HEK293 (cell line): ENCODE data around the gene LETM1.

Source experiments
- CTCF ChIA-PET: fragments of 350-600 bp; formaldehyde crosslinking; extraction: SDS; loops from one replicate; lab custom pipeline; 2021; ENCODE audit warnings: antibody characterized with exemption; lab: Yijun Ruan, JAX
- POLR2A ChIA-PET: fragments of 300-600 bp; formaldehyde crosslinking; extraction: SDS; loops from one replicate; lab custom pipeline; 2020; ENCODE audit warnings: antibody characterized with exemption, inconsistent platforms; lab: Yijun Ruan, JAX
- H3K27ac ChIP-seq: fragments of 200-500 bp; sonication (Bioruptor generic); 2 replicates; pipeline ENCODE4 v1.5.1; 2014; ENCODE audit warnings: low read depth, low read length, control low read depth, inconsistent platforms; ENCODE audit errors: extremely low read depth
- H3K36me3 ChIP-seq, 2 experiments: fragments of 200-500 bp in 1 of 2; sonication (Bioruptor generic) in 1 of 2; 1 replicate in 1 of 2; 2 replicates in 1 of 2; pipeline ENCODE4 v1.5.1; 2014 to 2017; ENCODE audit warnings: inconsistent platforms in 2 of 2, low read length in 2 of 2; ENCODE audit not compliant: control insufficient read depth in 2 of 2, insufficient read depth in 1 of 2
- H3K4me1 ChIP-seq: fragments of 200-500 bp; sonication (Bioruptor generic); 2 replicates; pipeline ENCODE4 v1.5.1; 2014; ENCODE audit warnings: mild to moderate bottlenecking, low read length, inconsistent platforms; ENCODE audit not compliant: control insufficient read depth, insufficient read depth
- H3K4me3 ChIP-seq: 2 replicates; pipeline ENCODE4 v1.5.1; 2011; ENCODE audit warnings: low read depth, mild to moderate bottlenecking, control low read depth, low read length, moderate library complexity
- H3K9me3 ChIP-seq: fragments of 200-500 bp; sonication (Bioruptor generic); 2 replicates; pipeline ENCODE4 v1.5.1; 2014; ENCODE audit warnings: low read depth, low read length, inconsistent platforms; ENCODE audit not compliant: control insufficient read depth, insufficient read depth
- BCL11A ChIP-seq: fragments of 450-650 bp; formaldehyde crosslinking; IDR thresholded peaks from 2 replicates; pipeline ENCODE4 v1.5.1; 2016; ENCODE audit warnings: low read depth, missing biosample characterization, missing genetic modification characterization
- GLI2 ChIP-seq: fragments of 450-650 bp; formaldehyde crosslinking; IDR thresholded peaks from 2 replicates; pipeline ENCODE4; 2017; ENCODE audit warnings: missing biosample characterization, missing genetic modification characterization, low read depth, borderline replicate concordance
- GLIS1 ChIP-seq: fragments of 450-650 bp; formaldehyde crosslinking; IDR thresholded peaks from 2 replicates; pipeline ENCODE4 v1.5.1; 2016; ENCODE audit warnings: missing biosample characterization, missing genetic modification characterization
- GLIS2 ChIP-seq: fragments of 450-650 bp; formaldehyde crosslinking; IDR thresholded peaks from 2 replicates; pipeline ENCODE4 v1.5.1; 2016; ENCODE audit warnings: missing biosample characterization, missing genetic modification characterization
- KLF7 ChIP-seq: fragments of 450-650 bp; formaldehyde crosslinking; IDR thresholded peaks from 2 replicates; pipeline ENCODE4 v1.5.1; 2016; ENCODE audit warnings: missing biosample characterization, missing genetic modification characterization, borderline replicate concordance
- MEIS1 ChIP-seq: sonication (generic); formaldehyde crosslinking; IDR thresholded peaks from 2 replicates; pipeline ENCODE4 v1.8.1; 2022; ENCODE audit warnings: missing genetic modification reagents, mild to moderate bottlenecking, borderline replicate concordance
- MYNN ChIP-seq: fragments of 450-650 bp; formaldehyde crosslinking; IDR thresholded peaks from 2 replicates; pipeline ENCODE4 v1.5.1; 2016; ENCODE audit warnings: missing biosample characterization, missing genetic modification characterization, borderline replicate concordance
- PRDM1 ChIP-seq: fragments of 450-650 bp; formaldehyde crosslinking; IDR thresholded peaks from 2 replicates; pipeline ENCODE4; 2016; ENCODE audit warnings: missing biosample characterization, missing genetic modification characterization
- SETDB1 ChIP-seq: IDR thresholded peaks from one replicate; pipeline ENCODE4 v1.6.1; 2017; ENCODE audit warnings: mild to moderate bottlenecking, low read length, moderate library complexity, mixed read lengths; ENCODE audit not compliant: insufficient read length
- SP3 ChIP-seq: fragments of 450-650 bp; formaldehyde crosslinking; IDR thresholded peaks from 2 replicates; pipeline ENCODE4 v1.5.1; 2016; ENCODE audit warnings: missing biosample characterization, missing genetic modification characterization
- ZFHX2 ChIP-seq: fragments of 450-650 bp; formaldehyde crosslinking; conservative IDR thresholded peaks from 2 replicates; pipeline ENCODE4 v1.5.1; 2016; ENCODE audit warnings: missing biosample characterization, missing genetic modification characterization
- ZFP69B ChIP-seq: fragments of 450-650 bp; formaldehyde crosslinking; IDR thresholded peaks from 2 replicates; pipeline ENCODE4 v1.5.1; 2016; ENCODE audit warnings: missing biosample characterization, missing genetic modification characterization
- ZNF10 ChIP-seq: fragments of 450-650 bp; formaldehyde crosslinking; IDR thresholded peaks from 2 replicates; pipeline ENCODE4 v1.5.1; 2017; ENCODE audit warnings: missing biosample characterization, missing genetic modification characterization
- ZNF133 ChIP-seq: fragments of 450-650 bp; formaldehyde crosslinking; IDR thresholded peaks from 2 replicates; pipeline ENCODE4 v1.5.1; 2016; ENCODE audit warnings: missing biosample characterization, missing genetic modification characterization
- ZNF214 ChIP-seq: fragments of 450-650 bp; formaldehyde crosslinking; IDR thresholded peaks from 2 replicates; pipeline ENCODE4 v1.5.1; 2017; ENCODE audit warnings: missing biosample characterization, mild to moderate bottlenecking, missing genetic modification characterization, borderline replicate concordance
- ZNF335 ChIP-seq: fragments of 450-650 bp; formaldehyde crosslinking; conservative IDR thresholded peaks from 2 replicates; pipeline ENCODE4 v1.5.1; 2016; ENCODE audit warnings: missing biosample characterization, missing genetic modification characterization
- ZNF501 ChIP-seq: fragments of 450-650 bp; formaldehyde crosslinking; IDR thresholded peaks from 2 replicates; pipeline ENCODE4 v1.5.1; 2016; ENCODE audit warnings: missing biosample characterization, missing genetic modification characterization
- ZNF521 ChIP-seq: fragments of 450-650 bp; formaldehyde crosslinking; IDR thresholded peaks from 2 replicates; pipeline ENCODE4 v1.5.1; 2017; ENCODE audit warnings: missing biosample characterization, mild to moderate bottlenecking, missing genetic modification characterization
- ZNF560 ChIP-seq: fragments of 450-650 bp; formaldehyde crosslinking; IDR thresholded peaks from 2 replicates; pipeline ENCODE4 v1.5.1; 2017; ENCODE audit warnings: missing biosample characterization, missing genetic modification characterization, borderline replicate concordance
- ZNF624 ChIP-seq: fragments of 450-650 bp; formaldehyde crosslinking; IDR thresholded peaks from 2 replicates; pipeline ENCODE4 v1.5.1; 2017; ENCODE audit warnings: missing biosample characterization, missing genetic modification characterization
- ZNF664 ChIP-seq: fragments of 450-650 bp; formaldehyde crosslinking; IDR thresholded peaks from 2 replicates; pipeline ENCODE4 v1.5.1; 2016; ENCODE audit warnings: missing biosample characterization, missing genetic modification characterization
- ZNF785 ChIP-seq: fragments of 450-650 bp; formaldehyde crosslinking; IDR thresholded peaks from 2 replicates; pipeline ENCODE4 v1.5.1; 2016; ENCODE audit warnings: missing biosample characterization, missing genetic modification characterization
- TF ChIP-seq, protein P1 (sequence below): fragments of 450-650 bp; formaldehyde crosslinking; IDR thresholded peaks from 2 replicates; pipeline ENCODE4 v1.5.1; 2016; ENCODE audit warnings: missing biosample characterization, missing genetic modification characterization
- TF ChIP-seq, protein P2 (sequence below): fragments of 450-650 bp; formaldehyde crosslinking; IDR thresholded peaks from 2 replicates; pipeline ENCODE4 v1.5.1; 2016; ENCODE audit warnings: missing biosample characterization, missing genetic modification characterization
- TF ChIP-seq, protein P3 (sequence below): fragments of 450-650 bp; formaldehyde crosslinking; IDR thresholded peaks from 2 replicates; pipeline ENCODE4 v1.5.1; 2016; ENCODE audit warnings: missing biosample characterization, missing genetic modification characterization
- TF ChIP-seq, protein P4 (sequence below): fragments of 450-650 bp; formaldehyde crosslinking; IDR thresholded peaks from 2 replicates; pipeline ENCODE4 v1.5.1; 2016; ENCODE audit warnings: missing biosample characterization, missing genetic modification characterization
- TF ChIP-seq, protein P5 (sequence below): fragments of 450-650 bp; IDR thresholded peaks from 2 replicates; pipeline ENCODE4 v1.5.1; 2018; ENCODE audit warnings: missing biosample characterization, missing genetic modification characterization

Gene LETM1

DNA sequence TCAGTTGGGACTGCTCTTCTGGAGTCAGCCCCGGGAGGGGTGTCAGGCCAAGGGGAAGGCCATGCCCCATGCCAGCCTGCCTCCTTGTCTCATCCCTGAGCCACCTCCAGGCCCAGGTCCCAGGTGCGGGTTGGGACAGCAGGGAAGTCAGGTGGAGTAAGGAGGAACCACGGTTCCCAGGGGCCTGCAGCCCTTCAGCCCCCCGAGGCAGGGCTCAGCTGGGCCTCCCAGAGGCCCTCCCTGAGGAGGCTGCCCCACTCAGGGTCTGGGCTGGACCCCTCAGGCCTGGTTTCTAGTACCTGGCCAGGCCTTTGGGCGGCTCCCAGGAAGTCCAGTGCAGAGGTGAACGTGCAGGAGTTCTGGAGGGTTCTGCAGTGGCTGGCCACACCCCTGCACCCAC, 86.3 kb downstream of the LETM1 start:
- Histone ChIP-seq H3K36me3 (no peaks in the 10 kb centered on the region), H3K27ac (no peak overlapping the region), H3K4me3 (no peak overlapping the region), H3K9me3 (no peaks in the 10 kb centered on the region), H3K4me1 (no peaks in the 10 kb centered on the region)
- ChIA-PET CTCF (interaction anchor here (0.6 kb wide), 1 partner anchor 305 kb away, joined by 5 read pairs; no protein-coding TSS in a partner anchor), POLR2A (no interaction called here)
- TF ChIP-seq ZNF214 (tag by site-specific recombination), result no peak
- TF ChIP-seq, protein P1, sequence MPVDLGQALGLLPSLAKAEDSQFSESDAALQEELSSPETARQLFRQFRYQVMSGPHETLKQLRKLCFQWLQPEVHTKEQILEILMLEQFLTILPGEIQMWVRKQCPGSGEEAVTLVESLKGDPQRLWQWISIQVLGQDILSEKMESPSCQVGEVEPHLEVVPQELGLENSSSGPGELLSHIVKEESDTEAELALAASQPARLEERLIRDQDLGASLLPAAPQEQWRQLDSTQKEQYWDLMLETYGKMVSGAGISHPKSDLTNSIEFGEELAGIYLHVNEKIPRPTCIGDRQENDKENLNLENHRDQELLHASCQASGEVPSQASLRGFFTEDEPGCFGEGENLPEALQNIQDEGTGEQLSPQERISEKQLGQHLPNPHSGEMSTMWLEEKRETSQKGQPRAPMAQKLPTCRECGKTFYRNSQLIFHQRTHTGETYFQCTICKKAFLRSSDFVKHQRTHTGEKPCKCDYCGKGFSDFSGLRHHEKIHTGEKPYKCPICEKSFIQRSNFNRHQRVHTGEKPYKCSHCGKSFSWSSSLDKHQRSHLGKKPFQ (tag by site-specific recombination), result no peak
- no peak for TF ChIP-seq SETDB1
- TF ChIP-seq ZNF133, result no peak
- no peak for TF ChIP-seq ZNF624
- no peak for TF ChIP-seq MYNN (tag by site-specific recombination)
- no peak for TF ChIP-seq SP3 (tag by site-specific recombination)
- no peak for TF ChIP-seq ZNF521
- no peak for TF ChIP-seq ZNF10 (tag by site-specific recombination)
- TF ChIP-seq, protein P2, sequence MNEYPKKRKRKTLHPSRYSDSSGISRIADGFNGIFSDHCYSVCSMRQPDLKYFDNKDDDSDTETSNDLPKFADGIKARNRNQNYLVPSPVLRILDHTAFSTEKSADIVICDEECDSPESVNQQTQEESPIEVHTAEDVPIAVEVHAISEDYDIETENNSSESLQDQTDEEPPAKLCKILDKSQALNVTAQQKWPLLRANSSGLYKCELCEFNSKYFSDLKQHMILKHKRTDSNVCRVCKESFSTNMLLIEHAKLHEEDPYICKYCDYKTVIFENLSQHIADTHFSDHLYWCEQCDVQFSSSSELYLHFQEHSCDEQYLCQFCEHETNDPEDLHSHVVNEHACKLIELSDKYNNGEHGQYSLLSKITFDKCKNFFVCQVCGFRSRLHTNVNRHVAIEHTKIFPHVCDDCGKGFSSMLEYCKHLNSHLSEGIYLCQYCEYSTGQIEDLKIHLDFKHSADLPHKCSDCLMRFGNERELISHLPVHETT (tag by site-specific recombination), result no peak
- TF ChIP-seq ZNF501, result no peak
- TF ChIP-seq GLI2 (tag by site-specific recombination), result no peak
- TF ChIP-seq, protein P3, sequence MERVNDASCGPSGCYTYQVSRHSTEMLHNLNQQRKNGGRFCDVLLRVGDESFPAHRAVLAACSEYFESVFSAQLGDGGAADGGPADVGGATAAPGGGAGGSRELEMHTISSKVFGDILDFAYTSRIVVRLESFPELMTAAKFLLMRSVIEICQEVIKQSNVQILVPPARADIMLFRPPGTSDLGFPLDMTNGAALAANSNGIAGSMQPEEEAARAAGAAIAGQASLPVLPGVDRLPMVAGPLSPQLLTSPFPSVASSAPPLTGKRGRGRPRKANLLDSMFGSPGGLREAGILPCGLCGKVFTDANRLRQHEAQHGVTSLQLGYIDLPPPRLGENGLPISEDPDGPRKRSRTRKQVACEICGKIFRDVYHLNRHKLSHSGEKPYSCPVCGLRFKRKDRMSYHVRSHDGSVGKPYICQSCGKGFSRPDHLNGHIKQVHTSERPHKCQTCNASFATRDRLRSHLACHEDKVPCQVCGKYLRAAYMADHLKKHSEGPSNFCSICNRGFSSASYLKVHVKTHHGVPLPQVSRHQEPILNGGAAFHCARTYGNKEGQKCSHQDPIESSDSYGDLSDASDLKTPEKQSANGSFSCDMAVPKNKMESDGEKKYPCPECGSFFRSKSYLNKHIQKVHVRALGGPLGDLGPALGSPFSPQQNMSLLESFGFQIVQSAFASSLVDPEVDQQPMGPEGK (tag by site-specific recombination), result no peak
- TF ChIP-seq MEIS1 (CRISPR knock-in tag), result no peak

DNA sequence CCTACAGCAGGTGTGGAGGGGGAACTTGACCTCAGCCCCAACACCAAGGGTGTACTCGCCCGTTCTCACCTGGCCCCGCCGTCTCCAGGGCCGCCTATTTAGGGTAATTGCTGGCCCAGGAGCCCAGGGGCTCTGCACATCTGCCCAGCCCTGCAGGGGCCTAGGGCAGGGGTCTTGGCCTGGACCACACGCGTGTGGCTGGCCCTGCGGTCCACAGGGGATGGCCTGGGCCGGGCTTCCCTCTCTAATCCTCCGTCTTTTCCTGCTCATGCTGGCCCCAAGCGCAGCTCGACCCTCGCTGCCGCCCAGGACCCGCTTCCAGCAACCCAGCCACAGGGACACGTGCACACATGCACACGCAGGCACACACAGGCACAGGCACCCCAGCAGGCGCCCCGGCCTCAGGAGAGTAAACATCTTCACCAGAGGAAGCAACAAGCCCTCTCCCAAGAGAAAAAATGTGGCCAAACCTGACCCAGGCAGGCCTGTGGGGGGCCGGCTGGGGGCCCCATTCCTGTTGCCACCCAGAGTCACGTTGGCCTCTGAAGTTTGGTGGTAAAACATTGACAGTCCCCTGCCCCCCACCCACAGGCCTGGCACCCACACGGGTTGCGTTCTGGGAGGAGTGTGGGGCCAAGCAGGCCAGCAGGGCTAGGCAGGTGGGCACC, 87.5 kb downstream of the LETM1 start:
- POLR2A ChIA-PET, result interaction anchor here (0.9 to 1.2 kb wide), 7 partner anchors 9 to 77 kb away, joined by 3 to 12 read pairs (median 4); partner anchors contain the start of genes FGFR3 and SLBP
- Histone ChIP-seq H3K36me3 (no peaks in the 10 kb centered on the region), H3K4me1 (no peaks in the 10 kb centered on the region), H3K4me3 (no peak overlapping the region), H3K9me3 (no peaks in the 10 kb centered on the region), H3K27ac (no peak overlapping the region)
- CTCF ChIA-PET, result interaction anchor here (0.8 to 3.0 kb wide), 5 partner anchors 9 to 130 kb away, joined by 3 to 23 read pairs (median 4); no protein-coding TSS in a partner anchor
- no peak for TF ChIP-seq ZFP69B (tag by site-specific recombination)
- no peak for TF ChIP-seq KLF7 (tag by site-specific recombination)
- TF ChIP-seq, protein P4, sequence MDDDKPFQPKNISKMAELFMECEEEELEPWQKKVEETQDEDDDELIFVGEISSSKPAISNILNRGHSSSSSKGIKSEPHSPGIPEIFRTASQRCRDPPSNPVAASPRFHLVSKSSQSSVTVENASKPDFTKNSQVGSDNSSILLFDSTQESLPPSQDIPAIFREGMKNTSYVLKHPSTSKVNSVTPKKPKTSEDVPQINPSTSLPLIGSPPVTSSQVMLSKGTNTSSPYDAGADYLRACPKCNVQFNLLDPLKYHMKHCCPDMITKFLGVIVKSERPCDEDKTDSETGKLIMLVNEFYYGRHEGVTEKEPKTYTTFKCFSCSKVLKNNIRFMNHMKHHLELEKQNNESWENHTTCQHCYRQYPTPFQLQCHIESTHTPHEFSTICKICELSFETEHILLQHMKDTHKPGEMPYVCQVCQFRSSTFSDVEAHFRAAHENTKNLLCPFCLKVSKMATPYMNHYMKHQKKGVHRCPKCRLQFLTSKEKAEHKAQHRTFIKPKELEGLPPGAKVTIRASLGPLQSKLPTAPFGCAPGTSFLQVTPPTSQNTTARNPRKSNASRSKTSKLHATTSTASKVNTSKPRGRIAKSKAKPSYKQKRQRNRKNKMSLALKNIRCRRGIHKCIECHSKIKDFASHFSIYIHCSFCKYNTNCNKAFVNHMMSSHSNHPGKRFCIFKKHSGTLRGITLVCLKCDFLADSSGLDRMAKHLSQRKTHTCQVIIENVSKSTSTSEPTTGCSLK (tag by site-specific recombination), result no peak
- TF ChIP-seq ZNF785 (tag by site-specific recombination), result no peak
- no peak for TF ChIP-seq ZNF214 (tag by site-specific recombination)
- TF ChIP-seq PRDM1 (tag by site-specific recombination), result no peak
- TF ChIP-seq ZNF664, result no peak
- TF ChIP-seq ZFHX2, result 0 out of 2 replicates have a peak, but pooled peaks have one; percentile 18
- TF ChIP-seq GLIS1 (tag by site-specific recombination), result peak; percentile 36; the same call in 1 of the 2 replicates
- TF ChIP-seq, protein P5, sequence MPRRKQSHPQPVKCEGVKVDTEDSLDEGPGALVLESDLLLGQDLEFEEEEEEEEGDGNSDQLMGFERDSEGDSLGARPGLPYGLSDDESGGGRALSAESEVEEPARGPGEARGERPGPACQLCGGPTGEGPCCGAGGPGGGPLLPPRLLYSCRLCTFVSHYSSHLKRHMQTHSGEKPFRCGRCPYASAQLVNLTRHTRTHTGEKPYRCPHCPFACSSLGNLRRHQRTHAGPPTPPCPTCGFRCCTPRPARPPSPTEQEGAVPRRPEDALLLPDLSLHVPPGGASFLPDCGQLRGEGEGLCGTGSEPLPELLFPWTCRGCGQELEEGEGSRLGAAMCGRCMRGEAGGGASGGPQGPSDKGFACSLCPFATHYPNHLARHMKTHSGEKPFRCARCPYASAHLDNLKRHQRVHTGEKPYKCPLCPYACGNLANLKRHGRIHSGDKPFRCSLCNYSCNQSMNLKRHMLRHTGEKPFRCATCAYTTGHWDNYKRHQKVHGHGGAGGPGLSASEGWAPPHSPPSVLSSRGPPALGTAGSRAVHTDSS (tag by site-specific recombination), result no peak
- 0 out of 2 replicates have a peak, but pooled peaks have one; percentile 43 for TF ChIP-seq GLIS2 (tag by site-specific recombination)
- no peak for TF ChIP-seq BCL11A
- TF ChIP-seq ZNF560 (tag by site-specific recombination), result no peak
- peak; percentile 84 for TF ChIP-seq ZNF335 (tag by site-specific recombination)
